K562 (cell line): ENCODE results near the gene SLFNL1. TPM values are rescaled to one million over a fixed set of nuclear protein-coding genes. Genes with fewer than 3 reads are reported as not detected.

ENCODE experiments used
- ATAC-seq: fragments of 200-7000 bp; cut with Tn5 transposase; 3 replicates; pipeline ENCODE4 v1.9.1; 2020; ENCODE audit warnings: moderate library complexity
- BruUV-seq: library from RNA; stranded (reverse); fragments of 400-500 nt; replicated peaks from 2 replicates; lab custom pipeline; 2021; lab: Mats Ljungman, UMichigan
- CTCF ChIA-PET: fragments of 300-600 bp; formaldehyde crosslinking; extraction: SDS; loops from one replicate; lab custom pipeline; 2021; ENCODE audit warnings: low intra/inter-chr PET ratio; lab: Yijun Ruan, JAX
- POLR2A ChIA-PET: fragments of 300-600, 350-650 bp; sonication (Branson Sonifier 250); formaldehyde crosslinking; extraction: SDS; loops from one replicate; lab custom pipeline; 2021; ENCODE audit warnings: antibody characterized with exemption, inconsistent platforms; lab: Yijun Ruan, JAX
- DNase-seq, 4 experiments: peaks; one replicate each; pipeline versions ENCODE4 v3.0.0 to v3.0.0-alpha.2; 2011 to 2018; ENCODE audit warnings: low spot score in 3 of 4, mixed read lengths in 3 of 4; ENCODE audit errors: extremely low read depth in 1 of 4
- FAIRE-seq: peaks from 2 replicates; lab custom pipeline; 2011; peaks lifted over from hg19 to GRCh38; lab: Jason Lieb, UNC
- H2AFZ ChIP-seq: 2 replicates; pipeline ENCODE4 v1.6.0; 2011; ENCODE audit warnings: low read depth, low read length, control low read depth, inconsistent platforms
- H3K27ac ChIP-seq: fragments of 200-600 bp; 3 replicates; pipeline ENCODE4 v1.8.0; 2011; ENCODE audit warnings: low read depth, mild to moderate bottlenecking, control low read depth, inconsistent platforms, low read length, moderate library complexity, mixed read lengths; ENCODE audit errors: extremely low read depth
- H3K27me3 ChIP-seq, 2 experiments: fragments of 300-600 bp in 1 of 2; 2 replicates in 1 of 2; 3 replicates in 1 of 2; pipeline versions ENCODE4 v1.6.0 to v1.8.0; 2011; ENCODE audit warnings: inconsistent platforms in 2 of 2, low read length in 2 of 2, mild to moderate bottlenecking in 1 of 2, mixed read lengths in 1 of 2, moderate library complexity in 1 of 2; ENCODE audit not compliant: control insufficient read depth in 2 of 2, insufficient read depth in 2 of 2
- H3K36me3 ChIP-seq: fragments of 300-600 bp; 3 replicates; pipeline ENCODE4 v1.8.0; 2011; ENCODE audit warnings: mild to moderate bottlenecking, low read length, inconsistent platforms; ENCODE audit not compliant: control insufficient read depth, insufficient read depth
- H3K4me1 ChIP-seq, 2 experiments: fragments of 200-600 bp in 1 of 2; replicated peaks in 1 of 2; 2 replicates in 1 of 2; 3 replicates in 1 of 2; pipeline versions ENCODE4 v1.5.1 to v1.8.0; 2011; ENCODE audit warnings: inconsistent platforms in 2 of 2, low read length in 2 of 2, mild to moderate bottlenecking in 1 of 2, mixed read lengths in 1 of 2, moderate library complexity in 1 of 2; ENCODE audit not compliant: control insufficient read depth in 2 of 2, insufficient read depth in 2 of 2
- H3K4me2 ChIP-seq: 2 replicates; pipeline ENCODE4 v1.6.1; 2011; ENCODE audit warnings: low read length, control low read depth, inconsistent platforms, mixed read lengths; ENCODE audit not compliant: insufficient read depth
- H3K4me3 ChIP-seq: fragments of 200-600 bp; sonication (generic), shearing (Covaris generic); 2 replicates; pipeline ENCODE4 v1.5.1; 2016; ENCODE audit warnings: control low read depth, inconsistent platforms
- H3K79me2 ChIP-seq: fragments of 200-600 bp; 3 replicates; pipeline ENCODE4 v1.8.0; 2011; ENCODE audit warnings: low read length, inconsistent platforms; ENCODE audit not compliant: control insufficient read depth, insufficient read depth
- H3K9ac ChIP-seq, 2 experiments: 2 replicates each; pipeline versions ENCODE4 v1.6.0 to v1.6.1; 2011; ENCODE audit warnings: low read depth in 2 of 2, low read length in 2 of 2, control low read depth in 1 of 2, inconsistent platforms in 1 of 2, mild to moderate bottlenecking in 1 of 2, mixed read lengths in 1 of 2; ENCODE audit not compliant: insufficient read depth in 1 of 2
- H3K9me1 ChIP-seq: one replicate; pipeline ENCODE4 v1.6.0; 2011; ENCODE audit warnings: inconsistent platforms, mild to moderate bottlenecking, low read length, moderate library complexity; ENCODE audit not compliant: control insufficient read depth, insufficient read depth
- H3K9me3 ChIP-seq: replicated peaks from 2 replicates; pipeline ENCODE4 v1.5.1; 2011; ENCODE audit warnings: low read depth, low read length, inconsistent platforms; ENCODE audit not compliant: control insufficient read depth, insufficient read depth
- H4K20me1 ChIP-seq: replicated peaks from 2 replicates; pipeline ENCODE4 v1.6.1; 2011; ENCODE audit warnings: low read length, inconsistent platforms, mixed read lengths; ENCODE audit not compliant: control insufficient read depth, insufficient read depth
- ARID1B ChIP-seq: fragments of 450-650 bp; IDR thresholded peaks from 2 replicates; pipeline ENCODE4 v1.6.1; 2016; ENCODE audit warnings: antibody characterized with exemption, mild to moderate bottlenecking, inconsistent platforms
- CHD4 ChIP-seq: fragments of 200-600 bp; sonication (generic); IDR thresholded peaks from 3 replicates; pipeline ENCODE4 v1.6.1; 2012; ENCODE audit warnings: low read depth, mild to moderate bottlenecking, mixed read lengths, low read length, inconsistent platforms; ENCODE audit not compliant: insufficient read depth, insufficient replicate concordance, poor library complexity, severe bottlenecking
- FIP1L1 ChIP-seq: fragments of 200-400 bp; formaldehyde crosslinking; IDR thresholded peaks from 2 replicates; pipeline ENCODE4 v1.6.1; 2018; ENCODE audit warnings: mild to moderate bottlenecking, low read depth, low read length; ENCODE audit not compliant: poor library complexity, severe bottlenecking
- NFATC3 ChIP-seq: fragments of 450-650 bp; IDR thresholded peaks from 2 replicates; pipeline ENCODE4 v1.6.1; 2017; ENCODE audit warnings: mild to moderate bottlenecking
- SMARCC2 ChIP-seq: fragments of 450-650 bp; IDR thresholded peaks from 2 replicates; pipeline ENCODE4 v1.6.1; 2017; ENCODE audit warnings: antibody characterized with exemption, moderate library complexity, mild to moderate bottlenecking, low read depth
- SRSF3 ChIP-seq: fragments of 200-400 bp; formaldehyde crosslinking; IDR thresholded peaks from 2 replicates; pipeline ENCODE4 v1.6.1; 2016; ENCODE audit warnings: mild to moderate bottlenecking, low read length, moderate library complexity; ENCODE audit not compliant: insufficient read depth
- ZNF780A ChIP-seq: fragments of 250-450 bp; sonication (Bioruptor Pico); IDR thresholded peaks from 2 replicates; pipeline ENCODE4 v1.5.0; 2021; ENCODE audit warnings: mild to moderate bottlenecking
- WGBS: fragments of 100-300 bp; shearing (Covaris generic); methylation state at CpG from one replicate; pipeline ENCODE4 v1.1.6; 2016; ENCODE audit warnings: low coverage, mixed read lengths; ENCODE audit not compliant: insufficient coverage; ENCODE audit errors: missing lambda C conversion rate; 5-methylcytosine and 5-hydroxymethylcytosine counted together
- in situ Hi-C: fragments of 300-500 bp; cut with MboI; formaldehyde crosslinking; loops from 4 replicates; pipeline ENCODE4 v1.15.0; 2018; ENCODE audit warnings: inconsistent platforms, mixed read lengths
- intact Hi-C: fragments of 100-400 bp; cut with micrococcal nuclease; formaldehyde crosslinking; loops from 2 replicates; pipeline ENCODE4 v1.14.2; 2022
- polyA plus RNA-seq, 8 experiments: library from polyadenylated mRNA; depleted of rRNA in 4 of 8; stranded (reverse) in 5 of 8; unstranded in 3 of 8; fragments of >200 nt; fragmentation: Nextera tagmentation in 2 of 8; fragmentation: Illumina TruSeq in 1 of 8; extraction: Ambion mirVana in 2 of 8; extraction: Trizol in 1 of 8; gene quantifications; 2 replicates each; pipeline versions ENCODE4 v1.2.1 to v1.2.3, GENCODE V29; 2011 to 2014; ENCODE audit warnings: inconsistent platforms in 1 of 8, missing spikeins in 1 of 8
- total RNA-seq, 7 experiments: library from RNA; depleted of rRNA in 6 of 7; stranded (reverse); fragments of >200 nt in 6 of 7; fragmentation: Illumina TruSeq in 2 of 7; extraction: Trizol in 2 of 7; gene quantifications; 2 replicates each; pipeline versions ENCODE4 v1.2.1 to v1.2.3, GENCODE V29; 2011 to 2021; ENCODE audit warnings: low replicate concordance in 1 of 7
- TF ChIP-seq, protein P1 (sequence below): fragments of 450-650 bp; IDR thresholded peaks from 2 replicates; pipeline ENCODE4 v1.6.1; 2018; ENCODE audit warnings: mild to moderate bottlenecking, low read depth; ENCODE audit not compliant: partially characterized antibody
- TF ChIP-seq, protein P2 (sequence below): fragments of 250-450 bp; sonication (Bioruptor Pico); IDR thresholded peaks from 2 replicates; pipeline ENCODE4 v1.4.0; 2020
- TF ChIP-seq, protein P3 (sequence below): fragments of 450-650 bp; IDR thresholded peaks from 2 replicates; pipeline ENCODE4 v1.6.1; 2014; ENCODE audit warnings: low read depth, mild to moderate bottlenecking, moderate library complexity, borderline replicate concordance
- TF ChIP-seq, protein P4 (sequence below): fragments of 250-450 bp; sonication (Bioruptor Pico); IDR thresholded peaks from 2 replicates; pipeline ENCODE4 v1.5.1; 2021; ENCODE audit warnings: mild to moderate bottlenecking

The SLFNL1 gene
- total and polyA plus RNA-seq, 9 of the 15 experiments (the other 6 are each of a cell fraction or from before 2014, with no cell fraction given) = 0.05 to 0.14 (median 0.06) TPM; not detected in 5

DNA sequence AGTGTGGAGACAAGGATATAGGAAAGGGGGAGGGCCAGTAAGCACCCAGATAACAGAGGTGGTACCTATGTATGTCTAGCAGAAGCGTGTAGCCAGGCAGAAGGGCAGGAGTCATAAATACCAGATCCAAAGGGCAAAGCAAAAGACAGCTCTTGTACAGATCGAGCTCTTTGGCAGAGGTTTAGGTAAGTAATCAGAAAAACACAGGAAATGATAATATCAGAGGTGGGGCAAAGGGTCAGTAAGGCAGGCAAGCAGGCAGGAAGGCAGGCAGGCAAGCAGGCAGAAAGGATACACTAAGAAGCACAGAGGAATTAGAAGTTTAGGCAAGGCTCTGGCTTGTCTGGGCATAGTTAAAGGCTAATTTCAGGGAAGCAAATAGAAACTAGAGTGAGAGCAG, 22.7 kb upstream of the SLFNL1 start:
- ATAC-seq = peak; percentile 49
- Histone ChIP-seq H2AFZ (no peak overlapping the region), H4K20me1 (no peaks in the 10 kb centered on the region), H3K27ac (no peak overlapping the region), H3K36me3 (peaks cover 57% of the 10 kb centered on the region), H3K4me3 (no peak overlapping the region), H3K79me2 (no peaks in the 10 kb centered on the region), H3K4me1 (peaks cover 0 to 16% of the 10 kb centered on the region in 2 experiments; a peak in 4 of 5 replicates), H3K9me1 (no peaks in the 10 kb centered on the region), H3K27me3 (no peaks in the 10 kb centered on the region), H3K4me2 (no peak overlapping the region), H3K9ac (peak overlapping the region in 1 of 2 experiments; percentile 14; a peak in 1 of 4 replicates), H3K9me3 (no peaks in the 10 kb centered on the region)
- 37% methylated on average over 2 of the region's 2 CpGs for WGBS
- no peak for DNase-seq
- in situ Hi-C loops = no loop called here
- ChIA-PET CTCF (no interaction called here), POLR2A (interaction anchor here (0.6 to 1.8 kb wide), 5 partner anchors 9 to 1507 kb away, joined by 3 to 6 read pairs (median 3); no protein-coding TSS in a partner anchor)
- no TSS peak for BruUV-seq
- intact Hi-C loops = loop anchor here (10.0 kb wide), 1 partner anchor 201 kb away; the partner anchor contains the start of gene SCMH1
- FAIRE-seq = no peak
- TF ChIP-seq SRSF3 (no peak), NFATC3 (no peak), ARID1B (peak; percentile 31; the same call in 1 of the 2 replicates), ZNF780A (peak; percentile 45; the same call in 1 of the 2 replicates), CHD4 (no peak), FIP1L1 (no peak), SMARCC2 (no peak)
- TF ChIP-seq, protein P1, sequence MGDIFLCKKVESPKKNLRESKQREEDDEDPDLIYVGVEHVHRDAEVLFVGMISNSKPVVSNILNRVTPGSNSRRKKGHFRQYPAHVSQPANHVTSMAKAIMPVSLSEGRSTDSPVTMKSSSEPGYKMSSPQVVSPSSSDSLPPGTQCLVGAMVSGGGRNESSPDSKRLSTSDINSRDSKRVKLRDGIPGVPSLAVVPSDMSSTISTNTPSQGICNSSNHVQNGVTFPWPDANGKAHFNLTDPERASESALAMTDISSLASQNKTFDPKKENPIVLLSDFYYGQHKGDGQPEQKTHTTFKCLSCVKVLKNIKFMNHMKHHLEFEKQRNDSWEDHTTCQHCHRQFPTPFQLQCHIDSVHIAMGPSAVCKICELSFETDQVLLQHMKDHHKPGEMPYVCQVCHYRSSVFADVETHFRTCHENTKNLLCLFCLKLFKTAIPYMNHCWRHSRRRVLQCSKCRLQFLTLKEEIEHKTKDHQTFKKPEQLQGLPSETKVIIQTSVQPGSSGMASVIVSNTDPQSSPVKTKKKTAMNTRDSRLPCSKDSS = no peak
- TF ChIP-seq, protein P2, sequence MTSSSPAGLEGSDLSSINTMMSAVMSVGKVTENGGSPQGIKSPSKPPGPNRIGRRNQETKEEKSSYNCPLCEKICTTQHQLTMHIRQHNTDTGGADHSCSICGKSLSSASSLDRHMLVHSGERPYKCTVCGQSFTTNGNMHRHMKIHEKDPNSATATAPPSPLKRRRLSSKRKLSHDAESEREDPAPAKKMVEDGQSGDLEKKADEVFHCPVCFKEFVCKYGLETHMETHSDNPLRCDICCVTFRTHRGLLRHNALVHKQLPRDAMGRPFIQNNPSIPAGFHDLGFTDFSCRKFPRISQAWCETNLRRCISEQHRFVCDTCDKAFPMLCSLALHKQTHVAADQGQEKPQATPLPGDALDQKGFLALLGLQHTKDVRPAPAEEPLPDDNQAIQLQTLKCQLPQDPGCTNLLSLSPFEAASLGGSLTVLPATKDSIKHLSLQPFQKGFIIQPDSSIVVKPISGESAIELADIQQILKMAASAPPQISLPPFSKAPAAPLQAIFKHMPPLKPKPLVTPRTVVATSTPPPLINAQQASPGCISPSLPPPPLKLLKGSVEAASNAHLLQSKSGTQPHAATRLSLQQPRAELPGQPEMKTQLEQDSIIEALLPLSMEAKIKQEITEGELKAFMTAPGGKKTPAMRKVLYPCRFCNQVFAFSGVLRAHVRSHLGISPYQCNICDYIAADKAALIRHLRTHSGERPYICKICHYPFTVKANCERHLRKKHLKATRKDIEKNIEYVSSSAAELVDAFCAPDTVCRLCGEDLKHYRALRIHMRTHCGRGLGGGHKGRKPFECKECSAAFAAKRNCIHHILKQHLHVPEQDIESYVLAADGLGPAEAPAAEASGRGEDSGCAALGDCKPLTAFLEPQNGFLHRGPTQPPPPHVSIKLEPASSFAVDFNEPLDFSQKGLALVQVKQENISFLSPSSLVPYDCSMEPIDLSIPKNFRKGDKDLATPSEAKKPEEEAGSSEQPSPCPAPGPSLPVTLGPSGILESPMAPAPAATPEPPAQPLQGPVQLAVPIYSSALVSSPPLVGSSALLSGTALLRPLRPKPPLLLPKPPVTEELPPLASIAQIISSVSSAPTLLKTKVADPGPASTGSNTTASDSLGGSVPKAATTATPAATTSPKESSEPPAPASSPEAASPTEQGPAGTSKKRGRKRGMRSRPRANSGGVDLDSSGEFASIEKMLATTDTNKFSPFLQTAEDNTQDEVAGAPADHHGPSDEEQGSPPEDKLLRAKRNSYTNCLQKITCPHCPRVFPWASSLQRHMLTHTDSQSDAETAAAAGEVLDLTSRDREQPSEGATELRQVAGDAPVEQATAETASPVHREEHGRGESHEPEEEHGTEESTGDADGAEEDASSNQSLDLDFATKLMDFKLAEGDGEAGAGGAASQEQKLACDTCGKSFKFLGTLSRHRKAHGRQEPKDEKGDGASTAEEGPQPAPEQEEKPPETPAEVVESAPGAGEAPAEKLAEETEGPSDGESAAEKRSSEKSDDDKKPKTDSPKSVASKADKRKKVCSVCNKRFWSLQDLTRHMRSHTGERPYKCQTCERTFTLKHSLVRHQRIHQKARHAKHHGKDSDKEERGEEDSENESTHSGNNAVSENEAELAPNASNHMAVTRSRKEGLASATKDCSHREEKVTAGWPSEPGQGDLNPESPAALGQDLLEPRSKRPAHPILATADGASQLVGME (CRISPR knock-in tag) = no peak
- TF ChIP-seq, protein P3, sequence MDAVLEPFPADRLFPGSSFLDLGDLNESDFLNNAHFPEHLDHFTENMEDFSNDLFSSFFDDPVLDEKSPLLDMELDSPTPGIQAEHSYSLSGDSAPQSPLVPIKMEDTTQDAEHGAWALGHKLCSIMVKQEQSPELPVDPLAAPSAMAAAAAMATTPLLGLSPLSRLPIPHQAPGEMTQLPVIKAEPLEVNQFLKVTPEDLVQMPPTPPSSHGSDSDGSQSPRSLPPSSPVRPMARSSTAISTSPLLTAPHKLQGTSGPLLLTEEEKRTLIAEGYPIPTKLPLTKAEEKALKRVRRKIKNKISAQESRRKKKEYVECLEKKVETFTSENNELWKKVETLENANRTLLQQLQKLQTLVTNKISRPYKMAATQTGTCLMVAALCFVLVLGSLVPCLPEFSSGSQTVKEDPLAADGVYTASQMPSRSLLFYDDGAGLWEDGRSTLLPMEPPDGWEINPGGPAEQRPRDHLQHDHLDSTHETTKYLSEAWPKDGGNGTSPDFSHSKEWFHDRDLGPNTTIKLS = no peak
- TF ChIP-seq, protein P4, sequence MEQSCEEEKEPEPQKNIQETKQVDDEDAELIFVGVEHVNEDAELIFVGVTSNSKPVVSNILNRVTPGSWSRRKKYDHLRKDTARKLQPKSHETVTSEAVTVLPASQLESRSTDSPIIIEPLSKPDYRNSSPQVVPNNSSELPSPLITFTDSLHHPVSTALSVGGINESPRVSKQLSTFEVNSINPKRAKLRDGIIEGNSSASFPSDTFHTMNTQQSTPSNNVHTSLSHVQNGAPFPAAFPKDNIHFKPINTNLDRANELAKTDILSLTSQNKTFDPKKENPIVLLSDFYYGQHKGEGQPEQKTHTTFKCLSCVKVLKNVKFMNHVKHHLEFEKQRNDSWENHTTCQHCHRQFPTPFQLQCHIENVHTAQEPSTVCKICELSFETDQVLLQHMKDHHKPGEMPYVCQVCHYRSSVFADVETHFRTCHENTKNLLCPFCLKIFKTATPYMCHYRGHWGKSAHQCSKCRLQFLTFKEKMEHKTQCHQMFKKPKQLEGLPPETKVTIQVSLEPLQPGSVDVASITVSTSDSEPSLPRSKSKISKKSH (CRISPR knock-in tag) = no peak
